Measurements from ENCODE around the gene CCS. TPM values are rescaled to one million over a fixed set of nuclear protein-coding genes. Genes with fewer than 3 reads are reported as not detected.

Gene CCS
- total RNA-seq, 1 donor from 2014 or later = 28.0 TPM

Other genes starting within 250 kb of the CCS start
- gene BRMS1, start 248.1 kb upstream of the CCS start, total RNA-seq = 53.1 and 53.7 TPM in 2 replicates
- gene B4GAT1, start 245.6 kb upstream of the CCS start, total RNA-seq = 18.7 and 21.0 TPM in 2 replicates
- gene SLC29A2, start 221.4 kb upstream of the CCS start, total RNA-seq = 0.77 and 1.0 TPM in 2 replicates
- not detected in 2 replicates for gene NPAS4, start 172.2 kb upstream of the CCS start, total RNA-seq
- 29.2 and 37.5 TPM in 2 replicates for gene MRPL11, start 154.3 kb upstream of the CCS start, total RNA-seq
- gene PELI3, start 126.3 kb upstream of the CCS start, total RNA-seq = 3.3 and 5.9 TPM in 2 replicates
- gene DPP3, start 112.8 kb upstream of the CCS start, total RNA-seq = 49.9 and 56.0 TPM in 2 replicates
- gene BBS1, start 82.5 kb upstream of the CCS start, total RNA-seq = 11.3 and 23.0 TPM in 2 replicates
- 11.8 and 21.0 TPM in 2 replicates for gene ZDHHC24, start 47.1 kb upstream of the CCS start, total RNA-seq
- gene ACTN3, start 46.3 kb upstream of the CCS start, total RNA-seq = under 0.01 TPM in 2 replicates
- gene CTSF, start 24.6 kb upstream of the CCS start, total RNA-seq = 13.4 and 45.5 TPM in 2 replicates
- 0.13 TPM in 2 replicates for gene CCDC87, start 122 bp upstream of the CCS start, total RNA-seq
- gene RBM14, start 23.4 kb downstream of the CCS start, total RNA-seq = 19.6 and 21.5 TPM in 2 replicates
- gene RBM4, start 45.5 kb downstream of the CCS start, total RNA-seq = 122 and 162 TPM in 2 replicates
- gene RBM4B, start 84.7 kb downstream of the CCS start, total RNA-seq = 18.4 and 23.6 TPM in 2 replicates
- 18.1 and 22.6 TPM in 2 replicates for gene SPTBN2, start 136.0 kb downstream of the CCS start, total RNA-seq

Measured in dermis microvascular lymphatic vessel endothelial cell (primary cell).